Activated naive CD8-positive, alpha-beta T cell treated with anti-CD3 and anti-CD28 coated beads for 36 hours (primary cell): ENCODE data around the gene MPP2. TPM values are rescaled to one million over a fixed set of nuclear protein-coding genes. Genes with fewer than 3 reads are reported as not detected.
A peak's percentile ranks its signal among the peaks of the same experiment; 100 is the strongest.
"Not testable (repeated sequence)": the region's sequence is repeated elsewhere in the genome, so short reads cannot be mapped to it uniquely, and the experiment has no call there.

ENCODE experiments used
- DNase-seq: peaks from one replicate; pipeline ENCODE4 v3.0.0; 2021
- H3K27ac Mint-ChIP-seq: one replicate; pipeline ENCODE4 v1.8.0; 2022; ENCODE audit warnings: mild to moderate bottlenecking, moderate library complexity, mixed read lengths
- H3K27me3 Mint-ChIP-seq: one replicate; pipeline ENCODE4 v1.8.0; 2022; ENCODE audit warnings: mild to moderate bottlenecking, mixed read lengths
- H3K36me3 Mint-ChIP-seq: one replicate; pipeline ENCODE4 v1.8.0; 2021; ENCODE audit warnings: mild to moderate bottlenecking, mixed read lengths
- H3K4me1 Mint-ChIP-seq: one replicate; pipeline ENCODE4 v1.8.0; 2021; ENCODE audit warnings: mixed read lengths
- H3K4me3 Mint-ChIP-seq: one replicate; pipeline ENCODE4 v1.8.0; 2022; ENCODE audit warnings: mild to moderate bottlenecking, moderate library complexity, mixed read lengths
- H3K9me3 Mint-ChIP-seq: one replicate; pipeline ENCODE4 v1.8.0; 2022; ENCODE audit warnings: mixed read lengths
- total RNA-seq, 2 experiments: library from RNA; stranded (reverse); gene quantifications; one replicate each; pipeline ENCODE4 v1.2.3, GENCODE V29; 2021

MPP2 gene
- total RNA-seq, 2 experiments from 2014 or later: 5.2 to 6.5 TPM

DNA sequence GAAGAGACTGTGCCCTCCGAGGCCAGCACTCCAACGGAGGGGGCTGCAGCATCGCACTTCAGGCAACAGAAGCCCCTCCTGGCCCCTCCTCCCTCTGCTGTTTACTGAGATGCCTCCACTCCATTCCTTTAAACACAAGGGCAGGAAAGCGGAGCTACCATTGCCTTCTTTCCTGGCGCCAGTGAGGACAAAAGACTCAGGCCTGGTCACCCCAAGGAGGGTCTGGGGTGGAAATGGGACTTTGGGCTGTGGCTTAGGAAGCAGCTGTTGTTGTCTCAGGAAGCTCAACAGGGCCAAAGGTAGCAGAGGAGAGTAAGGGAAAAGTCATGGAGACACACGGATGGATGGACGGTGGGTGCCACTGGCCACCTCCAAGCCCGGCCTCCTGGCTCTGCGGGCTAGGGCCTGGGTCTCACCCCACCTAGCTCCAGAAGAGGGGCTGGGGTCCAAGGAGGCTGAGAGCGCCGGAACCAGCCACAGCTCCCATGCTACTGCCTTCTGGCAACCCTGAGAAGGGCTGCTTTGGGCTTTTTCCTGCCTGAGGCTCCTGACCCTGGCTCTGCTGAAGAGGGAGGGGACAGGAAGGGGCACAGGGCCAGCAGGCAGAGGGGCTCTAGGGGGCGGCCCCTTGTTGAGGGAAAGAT, 49.3 kb downstream of the MPP2 start:
- H3K27ac Mint-ChIP-seq: no peak overlapping the region
- no peak for DNase-seq
- H3K4me1 Mint-ChIP-seq: no peaks in the 10 kb centered on the region
- no peaks in the 10 kb centered on the region for H3K36me3 Mint-ChIP-seq
- peaks cover 10% of the 10 kb centered on the region for H3K27me3 Mint-ChIP-seq
- no peaks in the 10 kb centered on the region for H3K9me3 Mint-ChIP-seq
- H3K4me3 Mint-ChIP-seq: no peak overlapping the region

DNA sequence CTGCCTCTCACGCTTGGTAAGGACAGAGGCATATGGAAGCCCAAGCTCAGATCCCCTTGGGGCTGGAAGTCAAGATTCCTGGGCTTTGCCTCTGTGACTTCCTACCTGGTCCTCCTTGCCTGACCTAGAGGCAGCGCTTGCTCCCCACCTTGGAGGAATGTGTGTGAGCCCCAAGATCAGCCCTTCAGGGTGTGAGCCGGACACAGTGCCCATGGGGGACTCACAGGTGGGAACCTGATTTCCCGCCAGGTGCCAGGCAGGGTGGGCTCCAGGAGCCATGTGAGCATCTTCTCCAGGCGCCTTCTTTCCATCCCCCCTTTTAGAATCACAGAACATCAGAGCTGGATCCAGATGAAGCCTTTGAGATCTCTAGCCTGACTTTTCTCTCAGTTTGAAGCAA, 50.2 kb downstream of the MPP2 start:
- DNase-seq: no peak
- no peak overlapping the region for H3K4me3 Mint-ChIP-seq
- no peaks in the 10 kb centered on the region for H3K4me1 Mint-ChIP-seq
- no peak overlapping the region for H3K27ac Mint-ChIP-seq
- peaks cover 10% of the 10 kb centered on the region for H3K27me3 Mint-ChIP-seq
- no peaks in the 10 kb centered on the region for H3K36me3 Mint-ChIP-seq
- no peaks in the 10 kb centered on the region for H3K9me3 Mint-ChIP-seq

GRCh38 chr17:43856141-43856540, 51.2 kb downstream of the MPP2 start:
- H3K4me3 Mint-ChIP-seq: no peak overlapping the region
- no peaks in the 10 kb centered on the region for H3K36me3 Mint-ChIP-seq
- DNase-seq: no peak
- H3K9me3 Mint-ChIP-seq: no peaks in the 10 kb centered on the region
- peaks cover 10% of the 10 kb centered on the region for H3K27me3 Mint-ChIP-seq
- no peak overlapping the region for H3K27ac Mint-ChIP-seq
- no peaks in the 10 kb centered on the region for H3K4me1 Mint-ChIP-seq

- DNase-seq: no peak
- Mint-ChIP-seq H3K36me3 (no peaks in the 10 kb centered on the region), H3K9me3 (no peaks in the 10 kb centered on the region), H3K27me3 (peaks cover 10% of the 10 kb centered on the region), H3K4me3 (no peak overlapping the region), H3K27ac (no peak overlapping the region), H3K4me1 (no peaks in the 10 kb centered on the region)
Observed at GRCh38 chr17:43855061-43855460, 52.3 kb downstream of the MPP2 start.

GRCh38 chr17:43854498-43854897, 52.8 kb downstream of the MPP2 start:
- no peak for DNase-seq
- no peaks in the 10 kb centered on the region for H3K36me3 Mint-ChIP-seq
- H3K4me3 Mint-ChIP-seq: no peak overlapping the region
- no peak overlapping the region for H3K27ac Mint-ChIP-seq
- no peaks in the 10 kb centered on the region for H3K9me3 Mint-ChIP-seq
- peaks cover 9% of the 10 kb centered on the region for H3K27me3 Mint-ChIP-seq
- H3K4me1 Mint-ChIP-seq: no peaks in the 10 kb centered on the region

DNA sequence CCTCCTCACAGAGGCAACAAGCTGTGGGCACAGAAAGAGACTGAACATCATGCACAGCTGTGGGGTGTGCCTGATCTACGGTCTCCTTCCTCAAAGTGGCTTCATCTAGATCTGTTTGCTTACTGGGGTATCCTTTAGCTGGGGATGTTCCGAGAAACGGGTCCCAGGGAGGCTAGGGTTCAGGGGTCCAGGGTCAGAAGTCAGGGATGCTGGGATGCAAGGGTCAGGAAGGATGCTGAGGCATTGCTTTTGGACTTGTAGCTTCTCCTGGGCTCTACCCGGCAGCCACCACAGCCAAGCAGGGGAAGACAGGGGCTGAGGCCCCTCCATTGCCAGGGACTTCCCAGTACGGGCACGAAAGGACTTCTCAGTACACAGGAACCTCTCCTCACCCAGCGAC, 53.8 kb downstream of the MPP2 start:
- no peaks in the 10 kb centered on the region for H3K4me1 Mint-ChIP-seq
- H3K36me3 Mint-ChIP-seq: no peaks in the 10 kb centered on the region
- H3K4me3 Mint-ChIP-seq: no peak overlapping the region
- H3K27me3 Mint-ChIP-seq: peaks cover 12% of the 10 kb centered on the region
- no peaks in the 10 kb centered on the region for H3K9me3 Mint-ChIP-seq
- no peak for DNase-seq
- H3K27ac Mint-ChIP-seq: no peak overlapping the region

DNA sequence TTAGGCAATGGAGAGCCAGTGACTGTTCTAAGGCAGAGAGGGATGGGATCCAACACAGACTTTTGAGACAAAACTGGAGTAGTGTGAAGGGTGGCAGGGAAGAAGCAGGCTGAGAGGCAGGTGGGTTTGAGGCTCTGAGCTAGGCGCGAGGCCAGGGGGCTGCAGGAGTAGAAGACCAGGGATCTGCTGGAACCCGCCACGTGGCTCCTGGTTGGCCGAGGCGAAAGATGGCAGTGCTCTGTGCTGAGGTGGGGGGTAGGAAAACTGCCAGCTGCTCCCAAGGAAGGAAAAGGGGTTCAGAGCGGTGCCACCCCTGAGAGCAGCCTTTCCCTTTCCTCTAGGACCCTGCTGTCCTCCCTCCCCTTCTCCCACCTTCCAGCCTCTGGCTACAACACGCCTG, 54.8 kb downstream of the MPP2 start:
- no peak overlapping the region for H3K4me3 Mint-ChIP-seq
- no peaks in the 10 kb centered on the region for H3K36me3 Mint-ChIP-seq
- DNase-seq: no peak

GRCh38 chr17:43849116-43849515, 58.2 kb downstream of the MPP2 start:
- Mint-ChIP-seq H3K4me3 (no peak overlapping the region), H3K36me3 (no peaks in the 10 kb centered on the region), H3K9me3 (no peaks in the 10 kb centered on the region), H3K27me3 (peaks cover 36% of the 10 kb centered on the region), H3K27ac (no peak overlapping the region), H3K4me1 (no peaks in the 10 kb centered on the region)
- no peak for DNase-seq

More for the DNA sequence above, 54.8 kb downstream of the MPP2 start:
- Mint-ChIP-seq H3K9me3 (no peaks in the 10 kb centered on the region), H3K4me1 (no peaks in the 10 kb centered on the region), H3K27ac (no peak overlapping the region), H3K27me3 (peaks cover 16% of the 10 kb centered on the region)

DNA sequence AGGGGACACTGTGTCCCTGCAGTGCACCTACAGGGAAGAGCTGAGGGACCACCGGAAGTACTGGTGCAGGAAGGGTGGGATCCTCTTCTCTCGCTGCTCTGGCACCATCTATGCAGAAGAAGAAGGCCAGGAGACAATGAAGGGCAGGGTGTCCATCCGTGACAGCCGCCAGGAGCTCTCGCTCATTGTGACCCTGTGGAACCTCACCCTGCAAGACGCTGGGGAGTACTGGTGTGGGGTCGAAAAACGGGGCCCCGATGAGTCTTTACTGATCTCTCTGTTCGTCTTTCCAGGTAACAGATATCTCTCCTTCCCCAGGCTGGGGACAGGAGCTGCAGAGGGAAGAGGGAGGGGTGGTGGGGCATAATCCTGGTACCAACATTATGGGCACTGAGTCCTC, 58.7 kb downstream of the MPP2 start:
- no peak overlapping the region for H3K4me3 Mint-ChIP-seq
- no peak overlapping the region for H3K27ac Mint-ChIP-seq
- no peaks in the 10 kb centered on the region for H3K9me3 Mint-ChIP-seq
- no peaks in the 10 kb centered on the region for H3K4me1 Mint-ChIP-seq
- no peaks in the 10 kb centered on the region for H3K36me3 Mint-ChIP-seq
- DNase-seq: no peak
- peaks cover 36% of the 10 kb centered on the region for H3K27me3 Mint-ChIP-seq

GRCh38 chr17:43846963-43847371, 60.4 kb downstream of the MPP2 start, which contains the start of gene CD300LG:
Gene CD300LG (plus strand): TSS chr17:43847176. CDS start chr17:43847217, 41 bp downstream.
- no peaks in the 10 kb centered on the region for H3K4me1 Mint-ChIP-seq
- H3K4me3 Mint-ChIP-seq: no peak within 1 kb of the TSS
- H3K36me3 Mint-ChIP-seq: no peaks in the 10 kb centered on the region
- no peak for DNase-seq
- no peaks in the 10 kb centered on the region for H3K9me3 Mint-ChIP-seq
- H3K27ac Mint-ChIP-seq: no peak within 1 kb of the TSS
- peaks cover 32% of the 10 kb centered on the region for H3K27me3 Mint-ChIP-seq

GRCh38 chr17:43846221-43846712, 61.1 kb downstream of the MPP2 start:
- Mint-ChIP-seq H3K27me3 (peaks cover 32% of the 10 kb centered on the region), H3K36me3 (no peaks in the 10 kb centered on the region), H3K4me3 (no peak overlapping the region), H3K27ac (no peak overlapping the region), H3K4me1 (no peaks in the 10 kb centered on the region), H3K9me3 (no peaks in the 10 kb centered on the region)
- DNase-seq: peak; percentile 78

- Mint-ChIP-seq H3K27ac (no peak overlapping the region), H3K4me1 (no peaks in the 10 kb centered on the region), H3K9me3 (no peaks in the 10 kb centered on the region), H3K36me3 (no peaks in the 10 kb centered on the region), H3K4me3 (no peak overlapping the region), H3K27me3 (peaks cover 34% of the 10 kb centered on the region)
- DNase-seq: no peak
Observed at GRCh38 chr17:43845766-43846165, 61.6 kb downstream of the MPP2 start.

GRCh38 chr17:43844241-43844640, 63.1 kb downstream of the MPP2 start:
- no peak overlapping the region for H3K4me3 Mint-ChIP-seq
- no peaks in the 10 kb centered on the region for H3K36me3 Mint-ChIP-seq
- no peaks in the 10 kb centered on the region for H3K9me3 Mint-ChIP-seq
- DNase-seq: no peak
- H3K4me1 Mint-ChIP-seq: no peaks in the 10 kb centered on the region
- no peak overlapping the region for H3K27ac Mint-ChIP-seq
- peaks cover 47% of the 10 kb centered on the region for H3K27me3 Mint-ChIP-seq

- H3K9me3 Mint-ChIP-seq: no peaks in the 10 kb centered on the region
- peaks cover 44% of the 10 kb centered on the region for H3K27me3 Mint-ChIP-seq
- H3K4me1 Mint-ChIP-seq: no peaks in the 10 kb centered on the region
- no peak for DNase-seq
- H3K27ac Mint-ChIP-seq: no peak overlapping the region
- H3K4me3 Mint-ChIP-seq: no peak overlapping the region
- H3K36me3 Mint-ChIP-seq: no peaks in the 10 kb centered on the region
Observed at GRCh38 chr17:43842975-43843325, 64.4 kb downstream of the MPP2 start.

- not testable (repeated sequence) for H3K9me3 Mint-ChIP-seq, DNase-seq, H3K36me3 Mint-ChIP-seq, H3K4me1 Mint-ChIP-seq, H3K4me3 Mint-ChIP-seq, H3K27ac Mint-ChIP-seq
- H3K27me3 Mint-ChIP-seq: peaks cover 42% of the 10 kb centered on the region
Observed at GRCh38 chr17:43842091-43842974, 65.0 kb downstream of the MPP2 start.
